SK-N-SH (cell line): ENCODE results near the gene CHST15. TPM values are rescaled to one million over a fixed set of nuclear protein-coding genes. Genes with fewer than 3 reads are reported as not detected.
A peak's percentile ranks its signal among the peaks of the same experiment; 100 is the strongest.

Experiments used
- CTCF ChIA-PET: fragments of 300-600, 350-600 bp; formaldehyde crosslinking; extraction: SDS; loops from one replicate; lab custom pipeline; 2021; lab: Yijun Ruan, JAX
- POLR2A ChIA-PET: fragments of 350-600 bp; sonication (Branson Sonifier 250); formaldehyde crosslinking; extraction: SDS; loops from one replicate; lab custom pipeline; 2020; ENCODE audit warnings: antibody characterized with exemption, inconsistent platforms; lab: Yijun Ruan, JAX
- DNase-seq: peaks from one replicate; pipeline ENCODE4 v3.0.0; 2012
- H2AFZ ChIP-seq: fragments of 200-600 bp; sonication (generic); 2 replicates; pipeline ENCODE4 v1.8.1; 2016; ENCODE audit warnings: antibody characterized with exemption, mild to moderate bottlenecking, low read depth
- H3F3A ChIP-seq: fragments of 200-600 bp; sonication (generic); replicated peaks from 2 replicates; pipeline ENCODE3; 2016; ENCODE audit warnings: antibody characterized with exemption, mild to moderate bottlenecking; ENCODE audit not compliant: insufficient read depth
- H3K27ac ChIP-seq, 2 experiments: fragments of 200-500 bp in 1 of 2; fragments of 200-600 bp in 1 of 2; sonication (Bioruptor generic) in 1 of 2; sonication (generic), shearing (Covaris generic) in 1 of 2; 2 replicates each; pipeline versions ENCODE4 v1.5.1 to v1.6.1; 2014 to 2016; ENCODE audit warnings: low read depth in 2 of 2, inconsistent platforms in 1 of 2, low read length in 1 of 2, mild to moderate bottlenecking in 1 of 2, mixed read lengths in 1 of 2
- H3K27me3 ChIP-seq: fragments of 200-600 bp; sonication (generic), shearing (Covaris generic); 2 replicates; pipeline ENCODE4 v1.6.1; 2016; ENCODE audit warnings: mixed run types; ENCODE audit not compliant: insufficient read depth
- H3K36me3 ChIP-seq, 2 experiments: fragments of 200-500 bp in 1 of 2; fragments of 200-600 bp in 1 of 2; sonication (Bioruptor generic) in 1 of 2; sonication (generic) in 1 of 2; replicated peaks in 1 of 2; 2 replicates each; pipeline versions ENCODE3 to v1.5.1; 2014 to 2016; ENCODE audit warnings: low read length in 1 of 2, mild to moderate bottlenecking in 1 of 2; ENCODE audit not compliant: insufficient read depth in 2 of 2, control insufficient read depth in 1 of 2
- H3K4me1 ChIP-seq, 2 experiments: fragments of 200-500 bp in 1 of 2; fragments of 200-600 bp in 1 of 2; sonication (Bioruptor generic) in 1 of 2; sonication (generic), shearing (Covaris generic) in 1 of 2; 2 replicates each; pipeline versions ENCODE4 v1.5.1 to v1.6.1; 2014 to 2016; ENCODE audit warnings: low read depth in 1 of 2, low read length in 1 of 2, mixed run types in 1 of 2; ENCODE audit not compliant: insufficient read depth in 2 of 2, control insufficient read depth in 1 of 2
- H3K4me2 ChIP-seq: fragments of 200-600 bp; sonication (generic), shearing (Covaris generic); 2 replicates; pipeline ENCODE4 v1.6.1; 2017; ENCODE audit warnings: mixed run types
- H3K4me3 ChIP-seq, 2 experiments: fragments of 200-500 bp in 1 of 2; fragments of 200-600 bp in 1 of 2; sonication (Bioruptor generic) in 1 of 2; sonication (generic), shearing (Covaris generic) in 1 of 2; 2 replicates each; pipeline versions ENCODE4 v1.5.1 to v1.8.1; 2014 to 2016; ENCODE audit warnings: low read depth in 2 of 2, inconsistent platforms in 1 of 2, low read length in 1 of 2, mild to moderate bottlenecking in 1 of 2, mixed read lengths in 1 of 2, moderate library complexity in 1 of 2
- H3K79me2 ChIP-seq: fragments of 200-600 bp; sonication (generic); 2 replicates; pipeline ENCODE4 v1.8.1; 2017; ENCODE audit warnings: mild to moderate bottlenecking; ENCODE audit not compliant: insufficient read depth
- H3K9ac ChIP-seq: fragments of 200-600 bp; sonication (generic); 2 replicates; pipeline ENCODE4 v1.6.1; 2017; ENCODE audit warnings: mixed run types
- H3K9me2 ChIP-seq: fragments of 200-600 bp; sonication (generic); 2 replicates; pipeline ENCODE4 v1.6.1; 2017; ENCODE audit warnings: mixed run types
- H3K9me3 ChIP-seq: fragments of 200-600 bp; sonication (generic); 2 replicates; pipeline ENCODE4 v1.6.1; 2017; ENCODE audit warnings: mixed run types, mild to moderate bottlenecking, moderate library complexity
- H4K20me1 ChIP-seq: fragments of 200-600 bp; sonication (generic); 2 replicates; pipeline ENCODE4 v1.6.1; 2017; ENCODE audit warnings: mild to moderate bottlenecking, mixed run types; ENCODE audit not compliant: insufficient read depth
- CHD2 ChIP-seq: fragments of 150-350 bp; IDR thresholded peaks from 2 replicates; pipeline ENCODE4 v1.6.1; 2018; ENCODE audit warnings: low read length; ENCODE audit not compliant: partially characterized antibody
- ELF1 ChIP-seq: IDR thresholded peaks from 2 replicates; pipeline ENCODE4 v1.4.0; 2012
- FOSL2 ChIP-seq: IDR thresholded peaks from 2 replicates; pipeline ENCODE4 v1.4.0; 2012; ENCODE audit warnings: low read depth, mild to moderate bottlenecking, moderate library complexity, borderline replicate concordance
- FOXJ3 ChIP-seq: sonication (generic); formaldehyde crosslinking; IDR thresholded peaks from 2 replicates; pipeline ENCODE4 v1.5.1; 2020; ENCODE audit warnings: mild to moderate bottlenecking, missing genetic modification reagents
- FOXM1 ChIP-seq: IDR thresholded peaks from 2 replicates; pipeline ENCODE4 v1.4.0; 2012; ENCODE audit warnings: low read depth, mild to moderate bottlenecking
- MEF2A ChIP-seq: IDR thresholded peaks from 2 replicates; pipeline ENCODE4 v1.4.0; 2012; ENCODE audit warnings: low read depth, borderline replicate concordance
- MXI1 ChIP-seq: IDR thresholded peaks from 2 replicates; pipeline ENCODE4 v1.6.1; 2012; ENCODE audit warnings: mild to moderate bottlenecking, low read depth, low read length, improper control_type of control experiment
- RAD21 ChIP-seq: IDR thresholded peaks from 2 replicates; pipeline ENCODE4 v1.6.1; 2012; ENCODE audit warnings: mild to moderate bottlenecking, low read length
- RCOR1 ChIP-seq: fragments of 150-350 bp; IDR thresholded peaks from 2 replicates; pipeline ENCODE4 v1.6.1; 2017; ENCODE audit warnings: antibody characterized with exemption, low read length
- RXRA ChIP-seq: IDR thresholded peaks from 2 replicates; pipeline ENCODE4 v1.4.0; 2012; ENCODE audit warnings: low read depth, mild to moderate bottlenecking, borderline replicate concordance
- SIN3A ChIP-seq: IDR thresholded peaks from 2 replicates; pipeline ENCODE4 v1.6.1; 2012; ENCODE audit warnings: low read depth, mild to moderate bottlenecking, low read length, moderate library complexity, borderline replicate concordance
- SMC3 ChIP-seq: IDR thresholded peaks from 2 replicates; pipeline ENCODE4 v1.6.1; 2012; ENCODE audit warnings: low read depth, low read length, improper control_type of control experiment
- TAF1 ChIP-seq: IDR thresholded peaks from 2 replicates; pipeline ENCODE4 v1.6.1; 2012; ENCODE audit warnings: low read depth, mild to moderate bottlenecking, low read length, moderate library complexity, borderline replicate concordance
- TCF12 ChIP-seq: IDR thresholded peaks from 2 replicates; pipeline ENCODE4 v1.4.0; 2012
- YY1 ChIP-seq: IDR thresholded peaks from 2 replicates; pipeline ENCODE4 v1.4.0; 2012; ENCODE audit warnings: low read depth, mild to moderate bottlenecking
- WGBS: methylation state at CpG from one replicate; pipeline ENCODE4 v1.1.6; 2017; ENCODE audit warnings: low lambda C conversion rate; 5-methylcytosine and 5-hydroxymethylcytosine counted together
- polyA plus RNA-seq, 3 experiments: library from polyadenylated mRNA; depleted of rRNA; stranded (reverse); fragments of >200 nt; gene quantifications; 2 replicates each; pipeline ENCODE4 v1.2.3, GENCODE V29; 2012
- TF ChIP-seq, protein P1 (sequence below): fragments of 200-600 bp; sonication (generic); IDR thresholded peaks from 2 replicates; pipeline ENCODE4 v1.6.1; 2017; ENCODE audit warnings: antibody characterized with exemption, mild to moderate bottlenecking, moderate library complexity
- TF ChIP-seq, protein P2 (sequence below): fragments of 150-350 bp; IDR thresholded peaks from 2 replicates; pipeline ENCODE4 v1.6.1; 2016; ENCODE audit warnings: mild to moderate bottlenecking, low read depth, low read length
- TF ChIP-seq, protein P3 (sequence below): IDR thresholded peaks from 2 replicates; pipeline ENCODE4; 2012
- TF ChIP-seq, protein P4 (sequence below): fragments of 150-350 bp; IDR thresholded peaks from 2 replicates; pipeline ENCODE4 v1.6.1; 2017; ENCODE audit warnings: antibody characterized with exemption, low read length, low read depth, borderline replicate concordance
- TF ChIP-seq, protein P5 (sequence below): IDR thresholded peaks from 2 replicates; pipeline ENCODE4 v1.4.0; 2012; ENCODE audit warnings: low read depth, borderline replicate concordance

CHST15 gene
- polyA plus RNA-seq, 1 of the 3 experiments (the other 2 are of a cell fraction): 0.02 TPM

DNA sequence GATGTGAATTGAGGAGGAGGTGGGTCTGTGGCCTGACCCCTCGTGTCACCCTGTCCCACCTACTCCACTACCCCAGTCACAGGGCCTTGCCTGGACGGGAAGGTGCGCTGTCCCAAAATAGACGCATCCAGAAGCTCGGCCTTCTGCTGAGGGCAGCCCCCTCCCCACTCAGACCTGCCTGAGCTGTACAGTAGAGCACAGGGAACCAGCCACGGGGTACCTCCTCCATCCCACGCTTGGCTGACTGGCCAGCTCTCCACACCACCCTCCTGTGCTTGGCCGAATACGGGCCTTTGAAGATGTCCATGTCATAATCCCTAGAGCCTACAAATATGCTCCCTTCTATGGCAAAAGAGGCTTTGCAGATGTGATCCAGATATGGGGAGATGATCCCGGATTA lies 88.3 kb downstream of the CHST15 start (continued):
- no peak for TF ChIP-seq TAF1
- no peak for TF ChIP-seq TCF12

DNA sequence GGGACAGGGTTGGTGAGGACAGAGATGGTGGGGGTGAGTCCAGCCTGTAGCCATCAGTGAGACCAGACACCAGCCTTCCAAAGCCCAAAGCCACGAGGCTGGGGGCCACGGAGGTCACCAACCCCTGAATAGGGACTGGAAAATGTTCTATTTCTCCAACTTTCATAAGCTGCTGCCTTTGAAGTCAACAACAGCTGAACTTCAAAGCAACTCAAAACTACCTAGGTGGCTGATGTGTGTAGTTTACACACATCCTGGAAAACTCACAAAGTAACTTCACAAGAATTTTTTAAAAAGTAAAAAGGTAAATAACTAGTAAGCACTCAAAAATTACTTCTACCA lies 88.8 kb downstream of the CHST15 start:
- H3K9me2 ChIP-seq: no peaks in the 10 kb centered on the region
- H3K4me1 ChIP-seq: no peaks in the 10 kb centered on the region
- H3K27ac ChIP-seq: no peak overlapping the region
- H3K79me2 ChIP-seq: no peaks in the 10 kb centered on the region
- ChIA-PET CTCF (interaction anchor here (1.9 to 19.4 kb wide), 3 partner anchors 9 to 380 kb away, joined by 6 to 520 read pairs (median 38); no protein-coding TSS in a partner anchor), POLR2A (no interaction called here)
- no peak overlapping the region for H3K4me3 ChIP-seq
- H3F3A ChIP-seq: no peaks in the 10 kb centered on the region
- H3K27me3 ChIP-seq: no peaks in the 10 kb centered on the region
- no peak overlapping the region for H3K9ac ChIP-seq
- no peaks in the 10 kb centered on the region for H3K36me3 ChIP-seq
- 21% methylated on average over 2 of the region's 2 CpGs for WGBS
- no peak overlapping the region for H2AFZ ChIP-seq
- DNase-seq: peak; percentile 19
- H3K9me3 ChIP-seq: no peaks in the 10 kb centered on the region
- H3K4me2 ChIP-seq: no peak overlapping the region
- TF ChIP-seq RAD21 (no peak), CHD2 (no peak), YY1 (no peak), SMC3 (no peak), MXI1 (no peak), MEF2A (no peak), ELF1 (no peak), FOXJ3 (no peak), TCF12 (no peak), FOSL2 (no peak)
- TF ChIP-seq, protein P1, sequence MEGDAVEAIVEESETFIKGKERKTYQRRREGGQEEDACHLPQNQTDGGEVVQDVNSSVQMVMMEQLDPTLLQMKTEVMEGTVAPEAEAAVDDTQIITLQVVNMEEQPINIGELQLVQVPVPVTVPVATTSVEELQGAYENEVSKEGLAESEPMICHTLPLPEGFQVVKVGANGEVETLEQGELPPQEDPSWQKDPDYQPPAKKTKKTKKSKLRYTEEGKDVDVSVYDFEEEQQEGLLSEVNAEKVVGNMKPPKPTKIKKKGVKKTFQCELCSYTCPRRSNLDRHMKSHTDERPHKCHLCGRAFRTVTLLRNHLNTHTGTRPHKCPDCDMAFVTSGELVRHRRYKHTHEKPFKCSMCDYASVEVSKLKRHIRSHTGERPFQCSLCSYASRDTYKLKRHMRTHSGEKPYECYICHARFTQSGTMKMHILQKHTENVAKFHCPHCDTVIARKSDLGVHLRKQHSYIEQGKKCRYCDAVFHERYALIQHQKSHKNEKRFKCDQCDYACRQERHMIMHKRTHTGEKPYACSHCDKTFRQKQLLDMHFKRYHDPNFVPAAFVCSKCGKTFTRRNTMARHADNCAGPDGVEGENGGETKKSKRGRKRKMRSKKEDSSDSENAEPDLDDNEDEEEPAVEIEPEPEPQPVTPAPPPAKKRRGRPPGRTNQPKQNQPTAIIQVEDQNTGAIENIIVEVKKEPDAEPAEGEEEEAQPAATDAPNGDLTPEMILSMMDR: no peak
- no peaks in the 10 kb centered on the region for H4K20me1 ChIP-seq

DNA sequence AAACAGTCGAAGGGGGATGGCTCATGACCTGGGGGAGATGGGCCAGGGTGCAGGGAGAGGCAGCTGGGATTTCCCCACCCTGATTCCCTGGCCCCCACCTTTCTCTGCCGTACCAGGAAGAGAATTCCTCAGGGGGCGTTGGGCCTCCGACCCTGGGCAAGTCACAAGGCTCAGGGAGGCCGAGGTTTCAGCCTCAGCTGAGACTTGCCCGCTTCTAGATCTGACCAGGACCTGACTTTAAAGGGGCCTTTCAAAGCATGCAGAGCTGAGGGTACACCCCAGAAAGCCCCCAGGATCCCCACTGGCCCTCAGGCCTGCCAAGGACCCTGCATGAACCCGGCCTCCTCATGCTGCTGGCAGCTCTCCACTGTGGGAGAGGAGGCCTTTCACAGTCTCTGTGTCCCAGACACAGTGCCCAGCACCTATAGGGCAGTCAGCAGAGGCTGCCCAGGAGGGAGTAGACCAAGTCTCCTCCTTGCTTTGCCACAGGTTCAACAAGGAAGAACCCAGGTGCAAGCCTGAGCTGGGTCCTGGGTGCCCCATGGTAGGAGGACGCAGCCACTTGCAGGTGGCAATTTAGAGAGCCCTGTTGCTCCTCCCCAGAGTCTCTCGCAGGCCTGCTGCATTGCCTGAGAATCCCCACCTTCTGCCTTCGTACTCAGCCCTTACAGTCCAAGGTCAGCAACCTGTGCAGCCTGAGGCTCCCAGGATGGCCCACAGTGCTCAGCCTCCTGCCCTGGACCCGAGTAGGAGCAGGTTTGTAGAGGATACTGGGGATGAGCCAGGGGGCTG lies 89.3 kb downstream of the CHST15 start:
- POLR2A ChIA-PET: no interaction called here
- no peaks in the 10 kb centered on the region for H4K20me1 ChIP-seq
- H2AFZ ChIP-seq: no peak overlapping the region
- CTCF ChIA-PET: interaction anchor here (0.9 to 19.4 kb wide), 5 partner anchors 9 to 399 kb away, joined by 3 to 520 read pairs (median 6); no protein-coding TSS in a partner anchor
- TF ChIP-seq TCF12 (no peak), FOSL2 (no peak), SIN3A (no peak), RXRA (no peak), RCOR1 (no peak), FOXM1 (no peak)
- TF ChIP-seq, protein P2, sequence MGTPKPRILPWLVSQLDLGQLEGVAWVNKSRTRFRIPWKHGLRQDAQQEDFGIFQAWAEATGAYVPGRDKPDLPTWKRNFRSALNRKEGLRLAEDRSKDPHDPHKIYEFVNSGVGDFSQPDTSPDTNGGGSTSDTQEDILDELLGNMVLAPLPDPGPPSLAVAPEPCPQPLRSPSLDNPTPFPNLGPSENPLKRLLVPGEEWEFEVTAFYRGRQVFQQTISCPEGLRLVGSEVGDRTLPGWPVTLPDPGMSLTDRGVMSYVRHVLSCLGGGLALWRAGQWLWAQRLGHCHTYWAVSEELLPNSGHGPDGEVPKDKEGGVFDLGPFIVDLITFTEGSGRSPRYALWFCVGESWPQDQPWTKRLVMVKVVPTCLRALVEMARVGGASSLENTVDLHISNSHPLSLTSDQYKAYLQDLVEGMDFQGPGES: no peak
- TF ChIP-seq, protein P3, sequence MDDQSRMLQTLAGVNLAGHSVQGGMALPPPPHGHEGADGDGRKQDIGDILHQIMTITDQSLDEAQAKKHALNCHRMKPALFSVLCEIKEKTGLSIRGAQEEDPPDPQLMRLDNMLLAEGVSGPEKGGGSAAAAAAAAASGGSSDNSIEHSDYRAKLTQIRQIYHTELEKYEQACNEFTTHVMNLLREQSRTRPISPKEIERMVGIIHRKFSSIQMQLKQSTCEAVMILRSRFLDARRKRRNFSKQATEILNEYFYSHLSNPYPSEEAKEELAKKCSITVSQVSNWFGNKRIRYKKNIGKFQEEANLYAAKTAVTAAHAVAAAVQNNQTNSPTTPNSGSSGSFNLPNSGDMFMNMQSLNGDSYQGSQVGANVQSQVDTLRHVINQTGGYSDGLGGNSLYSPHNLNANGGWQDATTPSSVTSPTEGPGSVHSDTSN: no peak
- TF ChIP-seq, protein P4, sequence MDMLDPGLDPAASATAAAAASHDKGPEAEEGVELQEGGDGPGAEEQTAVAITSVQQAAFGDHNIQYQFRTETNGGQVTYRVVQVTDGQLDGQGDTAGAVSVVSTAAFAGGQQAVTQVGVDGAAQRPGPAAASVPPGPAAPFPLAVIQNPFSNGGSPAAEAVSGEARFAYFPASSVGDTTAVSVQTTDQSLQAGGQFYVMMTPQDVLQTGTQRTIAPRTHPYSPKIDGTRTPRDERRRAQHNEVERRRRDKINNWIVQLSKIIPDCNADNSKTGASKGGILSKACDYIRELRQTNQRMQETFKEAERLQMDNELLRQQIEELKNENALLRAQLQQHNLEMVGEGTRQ: no peak
- TF ChIP-seq, protein P5, sequence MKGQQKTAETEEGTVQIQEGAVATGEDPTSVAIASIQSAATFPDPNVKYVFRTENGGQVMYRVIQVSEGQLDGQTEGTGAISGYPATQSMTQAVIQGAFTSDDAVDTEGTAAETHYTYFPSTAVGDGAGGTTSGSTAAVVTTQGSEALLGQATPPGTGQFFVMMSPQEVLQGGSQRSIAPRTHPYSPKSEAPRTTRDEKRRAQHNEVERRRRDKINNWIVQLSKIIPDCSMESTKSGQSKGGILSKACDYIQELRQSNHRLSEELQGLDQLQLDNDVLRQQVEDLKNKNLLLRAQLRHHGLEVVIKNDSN: no peak
- peak; percentile 22 for DNase-seq
- 36% methylated on average over 4 of the region's 11 CpGs for WGBS
- H3K4me3 ChIP-seq: no peak overlapping the region
- H3K4me2 ChIP-seq: no peak overlapping the region
- H3F3A ChIP-seq: no peaks in the 10 kb centered on the region
- H3K9ac ChIP-seq: no peak overlapping the region
- no peaks in the 10 kb centered on the region for H3K36me3 ChIP-seq
- no peak overlapping the region for H3K27ac ChIP-seq
- H3K9me2 ChIP-seq: no peaks in the 10 kb centered on the region
- no peaks in the 10 kb centered on the region for H3K27me3 ChIP-seq
- no peaks in the 10 kb centered on the region for H3K9me3 ChIP-seq
- no peaks in the 10 kb centered on the region for H3K4me1 ChIP-seq
- H3K79me2 ChIP-seq: no peaks in the 10 kb centered on the region
